HCT116 (cell line): ENCODE results near the gene LSP1. TPM values are rescaled to one million over a fixed set of nuclear protein-coding genes. Genes with fewer than 3 reads are reported as not detected.

Experiments used
- ATAC-seq: fragments of 200-7000 bp; cut with Tn5 transposase; 2 replicates; pipeline ENCODE4 v1.9.1; 2020; ENCODE audit warnings: mild to moderate bottlenecking, moderate library complexity
- BruUV-seq: library from RNA; stranded (reverse); fragments of 400-500 nt; replicated peaks from 2 replicates; lab custom pipeline; 2021; lab: Mats Ljungman, UMichigan
- CTCF ChIA-PET: fragments of 300-600 bp; sonication (Branson Sonifier 250); formaldehyde crosslinking; loops from one replicate; lab custom pipeline; 2021; ENCODE audit warnings: antibody characterized with exemption; lab: Charles Lee
- POLR2A ChIA-PET: fragments of 300-600, 350-600 bp; sonication (Branson Sonifier 250); formaldehyde crosslinking; loops from one replicate; lab custom pipeline; 2021; ENCODE audit warnings: antibody characterized with exemption; lab: Charles Lee
- RAD21 ChIA-PET, 2 experiments: fragments of 300-600 bp; sonication (Branson Sonifier 250); formaldehyde crosslinking; loops; one replicate each; lab custom pipeline; 2023; ENCODE audit warnings: low total read pairs in 2 of 2; ENCODE audit not compliant: uncharacterized antibody in 2 of 2, unreplicated experiment in 2 of 2, low non-redundant PET in 1 of 2; lab: Charles Lee
- DNase-seq: peaks from one replicate; pipeline ENCODE4 v3.0.0-alpha.2; 2010; ENCODE audit warnings: low read depth, low spot score
- H2AFZ ChIP-seq: fragments of 200-600 bp; shearing (Covaris generic), sonication (generic); 2 replicates; pipeline ENCODE4 v1.6.1; 2017; ENCODE audit warnings: low read depth, mixed run types, mixed read lengths, antibody characterized with exemption, low read length; ENCODE audit not compliant: poor library complexity, severe bottlenecking
- H3K27ac ChIP-seq: 2 replicates; pipeline ENCODE4 v1.5.1; 2012; ENCODE audit warnings: low read depth, low read length
- H3K27me3 ChIP-seq: fragments of 200-600 bp; sonication (generic); 2 replicates; pipeline ENCODE4 v1.6.1; 2016; ENCODE audit warnings: mixed run types, low read length, mixed read lengths; ENCODE audit not compliant: insufficient read depth
- H3K36me3 ChIP-seq, 2 experiments: fragments of 200-500 bp in 1 of 2; fragments of 200-600 bp in 1 of 2; sonication (Bioruptor generic) in 1 of 2; sonication (generic) in 1 of 2; 2 replicates each; pipeline versions ENCODE4 v1.5.1 to v1.6.1; 2014 to 2016; ENCODE audit warnings: low read length in 2 of 2, inconsistent platforms in 1 of 2, mixed read lengths in 1 of 2, mixed run types in 1 of 2; ENCODE audit not compliant: insufficient read depth in 2 of 2, control insufficient read depth in 1 of 2
- H3K4me1 ChIP-seq, 2 experiments: fragments of 200-600 bp in 1 of 2; sonication (generic) in 1 of 2; 2 replicates each; pipeline versions ENCODE4 v1.5.1 to v1.6.1; 2012 to 2017; ENCODE audit warnings: low read length in 2 of 2, inconsistent platforms in 1 of 2, mild to moderate bottlenecking in 1 of 2, mixed read lengths in 1 of 2, mixed run types in 1 of 2, moderate library complexity in 1 of 2; ENCODE audit not compliant: insufficient read depth in 2 of 2, control insufficient read depth in 1 of 2
- H3K4me2 ChIP-seq: fragments of 200-600 bp; sonication (generic); 2 replicates; pipeline ENCODE4 v1.6.1; 2017; ENCODE audit warnings: mixed run types, low read length, mixed read lengths
- H3K4me3 ChIP-seq, 2 experiments: fragments of 200-600 bp in 1 of 2; sonication (generic) in 1 of 2; replicated peaks in 1 of 2; 2 replicates each; pipeline ENCODE4 v1.5.1; 2011 to 2016; ENCODE audit warnings: low read length in 2 of 2, control low read depth in 1 of 2, low read depth in 1 of 2, mild to moderate bottlenecking in 1 of 2, mixed read lengths in 1 of 2, mixed run types in 1 of 2
- H3K79me2 ChIP-seq: fragments of 200-600 bp; sonication (generic); 2 replicates; pipeline ENCODE4 v1.6.1; 2017; ENCODE audit warnings: mild to moderate bottlenecking, mixed run types, low read length, moderate library complexity, mixed read lengths; ENCODE audit not compliant: insufficient read depth
- H3K9ac ChIP-seq: fragments of 200-600 bp; sonication (generic); 2 replicates; pipeline ENCODE4 v1.6.1; 2016; ENCODE audit warnings: low read length, mixed read lengths
- H3K9me2 ChIP-seq: fragments of 200-600 bp; sonication (generic), shearing (Covaris generic); 2 replicates; pipeline ENCODE4 v1.6.1; 2017; ENCODE audit warnings: mixed run types, mild to moderate bottlenecking, moderate library complexity; ENCODE audit not compliant: insufficient read depth
- H3K9me3 ChIP-seq, 2 experiments: fragments of 200-500 bp in 1 of 2; fragments of 200-600 bp in 1 of 2; sonication (Bioruptor generic) in 1 of 2; sonication (generic) in 1 of 2; 2 replicates each; pipeline ENCODE4 v1.6.1; 2014 to 2017; ENCODE audit warnings: low read length in 2 of 2, mixed read lengths in 2 of 2, inconsistent platforms in 1 of 2, low read depth in 1 of 2, mild to moderate bottlenecking in 1 of 2, mixed run types in 1 of 2, moderate library complexity in 1 of 2; ENCODE audit not compliant: control insufficient read depth in 1 of 2, insufficient read depth in 1 of 2
- H4K20me1 ChIP-seq: fragments of 200-600 bp; sonication (generic), shearing (Covaris generic); 2 replicates; pipeline ENCODE4 v1.6.1; 2017; ENCODE audit warnings: mixed run types, mild to moderate bottlenecking, moderate library complexity; ENCODE audit not compliant: insufficient read depth
- CEBPB ChIP-seq: IDR thresholded peaks from 2 replicates; pipeline ENCODE4 v1.6.1; 2012; ENCODE audit warnings: low read depth
- CTCF ChIP-seq, 3 experiments: fragments of 200-600 bp in 1 of 3; sonication (generic) in 1 of 3; IDR thresholded peaks in 2 of 3; conservative IDR thresholded peaks in 1 of 3; 2 replicates each; pipeline ENCODE4 v1.5.1; 2012 to 2017; ENCODE audit warnings: low read depth in 2 of 3, low read length in 2 of 3, antibody characterized with exemption in 1 of 3, borderline replicate concordance in 1 of 3, control low read depth in 1 of 3, mild to moderate bottlenecking in 1 of 3, mixed read lengths in 1 of 3, mixed run types in 1 of 3, moderate library complexity in 1 of 3; ENCODE audit not compliant: insufficient read depth in 1 of 3
- EGR1 ChIP-seq: IDR thresholded peaks from 2 replicates; pipeline ENCODE4 v1.6.1; 2012; ENCODE audit warnings: low read depth
- ELF1 ChIP-seq: IDR thresholded peaks from 2 replicates; pipeline ENCODE4 v1.6.1; 2012; ENCODE audit warnings: low read depth, borderline replicate concordance
- FOSL1 ChIP-seq: IDR thresholded peaks from 2 replicates; pipeline ENCODE4 v1.6.1; 2012; ENCODE audit warnings: low read depth
- JUND ChIP-seq: IDR thresholded peaks from 2 replicates; pipeline ENCODE4 v1.6.1; 2012
- MAX ChIP-seq: IDR thresholded peaks from 2 replicates; pipeline ENCODE4 v1.6.1; 2012
- POLR2A ChIP-seq: IDR thresholded peaks from 2 replicates; pipeline ENCODE4 v1.7.0; 2011; ENCODE audit warnings: borderline replicate concordance; ENCODE audit not compliant: insufficient read depth, insufficient read length; ENCODE audit errors: extremely low read depth
- POLR2AphosphoS5 ChIP-seq: IDR thresholded peaks from 2 replicates; pipeline ENCODE4 v1.6.1; 2011; ENCODE audit warnings: mild to moderate bottlenecking, low read depth, low read length, moderate library complexity
- RAD21 ChIP-seq: IDR thresholded peaks from 2 replicates; pipeline ENCODE4 v1.6.1; 2012; ENCODE audit warnings: low read depth, mild to moderate bottlenecking
- SIN3A ChIP-seq: IDR thresholded peaks from 2 replicates; pipeline ENCODE4 v1.6.1; 2012; ENCODE audit warnings: low read depth
- SP1 ChIP-seq: IDR thresholded peaks from 2 replicates; pipeline ENCODE4 v1.6.1; 2012; ENCODE audit warnings: low read depth
- SRF ChIP-seq: IDR thresholded peaks from 2 replicates; pipeline ENCODE4 v1.6.1; 2012; ENCODE audit warnings: low read depth
- TCF7L2 ChIP-seq: IDR thresholded peaks from 2 replicates; pipeline ENCODE4 v1.7.0; 2011; ENCODE audit warnings: borderline replicate concordance, inconsistent platforms; ENCODE audit not compliant: insufficient read depth, insufficient read length; ENCODE audit errors: extremely low read depth
- YY1 ChIP-seq: IDR thresholded peaks from 2 replicates; pipeline ENCODE4 v1.6.1; 2011; ENCODE audit warnings: low read length, low read depth, moderate library complexity, mild to moderate bottlenecking; ENCODE audit not compliant: insufficient replicate concordance; ENCODE audit errors: extremely low read depth
- ZFX ChIP-seq: fragments of 450-650 bp; IDR thresholded peaks from 2 replicates; pipeline ENCODE4 v1.6.1; 2017
- ZNF274 ChIP-seq: fragments of 200-500 bp; sonication (Bioruptor generic); IDR thresholded peaks from 2 replicates; pipeline ENCODE4 v1.6.1; 2014; ENCODE audit warnings: mild to moderate bottlenecking, low read depth, low read length, inconsistent platforms
- intact Hi-C: fragments of 100-400 bp; cut with micrococcal nuclease; formaldehyde crosslinking; loops from 2 replicates; pipeline ENCODE4 v1.10.0; 2022
- total RNA-seq: library from RNA; stranded (reverse); gene quantifications from one replicate; pipeline ENCODE4 v1.2.1, GENCODE V29; 2021; ENCODE audit not compliant: unreplicated experiment
- TF ChIP-seq, protein P1 (sequence below): IDR thresholded peaks from 2 replicates; pipeline ENCODE4 v1.6.1; 2012; ENCODE audit warnings: low read depth
- TF ChIP-seq, protein P2 (sequence below): IDR thresholded peaks from 2 replicates; pipeline ENCODE4 v1.6.1; 2012

LSP1 gene
- total RNA-seq, 1 experiment from 2014 or later: 1.3 TPM

DNA sequence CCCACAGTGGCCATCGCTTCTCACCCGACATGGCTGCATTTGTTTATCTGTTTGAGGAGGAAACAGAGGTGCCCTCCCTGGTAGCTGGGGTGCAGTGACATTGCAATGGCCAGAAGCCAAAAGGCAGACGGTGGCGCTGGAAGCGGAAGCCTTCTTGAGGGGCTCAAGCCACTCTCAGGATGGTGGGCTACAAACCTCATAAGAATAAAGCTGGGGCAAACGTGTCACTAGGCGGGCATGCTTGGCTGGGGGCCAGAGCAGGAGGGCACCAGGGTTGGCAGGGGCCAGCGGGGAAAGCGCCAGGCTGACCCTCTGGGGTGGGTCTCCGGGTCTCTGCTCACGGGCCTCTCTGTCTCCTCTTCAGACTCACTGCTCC lies 79.2 kb downstream of the LSP1 start:
- no peak overlapping the region for H2AFZ ChIP-seq
- no peaks in the 10 kb centered on the region for H3K9me2 ChIP-seq
- no TSS peak for BruUV-seq
- no peaks in the 10 kb centered on the region for H4K20me1 ChIP-seq
- H3K4me2 ChIP-seq: no peak overlapping the region
- POLR2A ChIA-PET: no interaction called here
- intact Hi-C loops: no loop called here
- H3K9ac ChIP-seq: no peak overlapping the region
- TF ChIP-seq JUND: no peak
- TF ChIP-seq RAD21: no peak
- TF ChIP-seq ZNF274: no peak
- TF ChIP-seq EGR1: no peak
- TF ChIP-seq SIN3A: no peak
- TF ChIP-seq YY1: no peak
- no peak for TF ChIP-seq POLR2AphosphoS5
- TF ChIP-seq, protein P1, sequence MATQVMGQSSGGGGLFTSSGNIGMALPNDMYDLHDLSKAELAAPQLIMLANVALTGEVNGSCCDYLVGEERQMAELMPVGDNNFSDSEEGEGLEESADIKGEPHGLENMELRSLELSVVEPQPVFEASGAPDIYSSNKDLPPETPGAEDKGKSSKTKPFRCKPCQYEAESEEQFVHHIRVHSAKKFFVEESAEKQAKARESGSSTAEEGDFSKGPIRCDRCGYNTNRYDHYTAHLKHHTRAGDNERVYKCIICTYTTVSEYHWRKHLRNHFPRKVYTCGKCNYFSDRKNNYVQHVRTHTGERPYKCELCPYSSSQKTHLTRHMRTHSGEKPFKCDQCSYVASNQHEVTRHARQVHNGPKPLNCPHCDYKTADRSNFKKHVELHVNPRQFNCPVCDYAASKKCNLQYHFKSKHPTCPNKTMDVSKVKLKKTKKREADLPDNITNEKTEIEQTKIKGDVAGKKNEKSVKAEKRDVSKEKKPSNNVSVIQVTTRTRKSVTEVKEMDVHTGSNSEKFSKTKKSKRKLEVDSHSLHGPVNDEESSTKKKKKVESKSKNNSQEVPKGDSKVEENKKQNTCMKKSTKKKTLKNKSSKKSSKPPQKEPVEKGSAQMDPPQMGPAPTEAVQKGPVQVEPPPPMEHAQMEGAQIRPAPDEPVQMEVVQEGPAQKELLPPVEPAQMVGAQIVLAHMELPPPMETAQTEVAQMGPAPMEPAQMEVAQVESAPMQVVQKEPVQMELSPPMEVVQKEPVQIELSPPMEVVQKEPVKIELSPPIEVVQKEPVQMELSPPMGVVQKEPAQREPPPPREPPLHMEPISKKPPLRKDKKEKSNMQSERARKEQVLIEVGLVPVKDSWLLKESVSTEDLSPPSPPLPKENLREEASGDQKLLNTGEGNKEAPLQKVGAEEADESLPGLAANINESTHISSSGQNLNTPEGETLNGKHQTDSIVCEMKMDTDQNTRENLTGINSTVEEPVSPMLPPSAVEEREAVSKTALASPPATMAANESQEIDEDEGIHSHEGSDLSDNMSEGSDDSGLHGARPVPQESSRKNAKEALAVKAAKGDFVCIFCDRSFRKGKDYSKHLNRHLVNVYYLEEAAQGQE: no peak
- TF ChIP-seq MAX: no peak
- TF ChIP-seq FOSL1: no peak
- TF ChIP-seq CEBPB: no peak
- TF ChIP-seq CTCF (IDR thresholded peaks at IDR 0.05 in 2 of 3, conservative IDR thresholded peaks at IDR 0.05 in 1 of 3; ENCODE audit: borderline replicate concordance in 1 of 3, insufficient read depth in 1 of 3, low read depth in 2 of 3, low read length in 2 of 3): no peak
- TF ChIP-seq ZFX: no peak
- TF ChIP-seq SRF: no peak
- TF ChIP-seq SP1: no peak
- no peak for TF ChIP-seq POLR2A
- no peak for TF ChIP-seq ELF1
- TF ChIP-seq, protein P2, sequence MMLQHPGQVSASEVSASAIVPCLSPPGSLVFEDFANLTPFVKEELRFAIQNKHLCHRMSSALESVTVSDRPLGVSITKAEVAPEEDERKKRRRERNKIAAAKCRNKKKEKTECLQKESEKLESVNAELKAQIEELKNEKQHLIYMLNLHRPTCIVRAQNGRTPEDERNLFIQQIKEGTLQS: no peak
- no peak for TF ChIP-seq TCF7L2
- H3K27me3 ChIP-seq: no peaks in the 10 kb centered on the region
- H3K4me1 ChIP-seq: no peaks in the 10 kb centered on the region
- no peak overlapping the region for H3K27ac ChIP-seq
- CTCF ChIA-PET: no interaction called here
- RAD21 ChIA-PET: no interaction called here
- no peaks in the 10 kb centered on the region for H3K36me3 ChIP-seq
- DNase-seq: no peak
- H3K9me3 ChIP-seq: no peaks in the 10 kb centered on the region
- H3K4me3 ChIP-seq: no peak overlapping the region
- no peak for ATAC-seq
- H3K79me2 ChIP-seq: no peaks in the 10 kb centered on the region
